HL-60 (cell line): Measurements from ENCODE around the gene SDK1.

ENCODE experiments used
- DNase-seq, 2 experiments: peaks; one replicate each; pipeline ENCODE4 v3.0.0-alpha.2; 2010 to 2020; ENCODE audit warnings: low read depth in 1 of 2, low spot score in 1 of 2
- H3K27ac ChIP-seq: fragments of 250-450 bp; sonication (Bioruptor Pico); replicated peaks from 2 replicates; pipeline ENCODE4 v1.5.1; 2020; ENCODE audit warnings: mild to moderate bottlenecking, moderate library complexity
- H3K27me3 ChIP-seq: fragments of 250-450 bp; sonication (Bioruptor Pico); 2 replicates; pipeline ENCODE4 v1.5.1; 2021; ENCODE audit warnings: mild to moderate bottlenecking, moderate library complexity; ENCODE audit not compliant: insufficient read depth, poor library complexity, severe bottlenecking
- H3K4me3 ChIP-seq: replicated peaks from 2 replicates; pipeline ENCODE4 v1.5.1; 2011; ENCODE audit warnings: mild to moderate bottlenecking, control low read depth, low read length; ENCODE audit not compliant: insufficient read depth
- GABPA ChIP-seq: IDR thresholded peaks from 2 replicates; pipeline ENCODE4 v1.6.1; 2012; ENCODE audit warnings: low read depth
- POLR2AphosphoS5 ChIP-seq: IDR thresholded peaks from 2 replicates; pipeline ENCODE4 v1.6.1; 2012; ENCODE audit warnings: low read depth
- SPI1 ChIP-seq: IDR thresholded peaks from 2 replicates; pipeline ENCODE4 v1.6.1; 2012; ENCODE audit warnings: low read depth, mild to moderate bottlenecking, borderline replicate concordance
- TF ChIP-seq, protein P1 (sequence below): IDR thresholded peaks from 2 replicates; pipeline ENCODE4 v1.6.1; 2012; ENCODE audit warnings: low read depth; ENCODE audit not compliant: insufficient replicate concordance
- TF ChIP-seq, protein P2 (sequence below): IDR thresholded peaks from one replicate; pipeline ENCODE4 v1.5.1; 2011; ENCODE audit warnings: low read length, control low read depth, inconsistent platforms; ENCODE audit not compliant: insufficient read depth

Gene SDK1

GRCh38 chr7:3747467-3747866 is 446.4 kb downstream of the SDK1 start:
- DNase-seq: no peak
- TF ChIP-seq POLR2AphosphoS5 (no peak), SPI1 (no peak), GABPA (no peak)
- TF ChIP-seq, protein P1, sequence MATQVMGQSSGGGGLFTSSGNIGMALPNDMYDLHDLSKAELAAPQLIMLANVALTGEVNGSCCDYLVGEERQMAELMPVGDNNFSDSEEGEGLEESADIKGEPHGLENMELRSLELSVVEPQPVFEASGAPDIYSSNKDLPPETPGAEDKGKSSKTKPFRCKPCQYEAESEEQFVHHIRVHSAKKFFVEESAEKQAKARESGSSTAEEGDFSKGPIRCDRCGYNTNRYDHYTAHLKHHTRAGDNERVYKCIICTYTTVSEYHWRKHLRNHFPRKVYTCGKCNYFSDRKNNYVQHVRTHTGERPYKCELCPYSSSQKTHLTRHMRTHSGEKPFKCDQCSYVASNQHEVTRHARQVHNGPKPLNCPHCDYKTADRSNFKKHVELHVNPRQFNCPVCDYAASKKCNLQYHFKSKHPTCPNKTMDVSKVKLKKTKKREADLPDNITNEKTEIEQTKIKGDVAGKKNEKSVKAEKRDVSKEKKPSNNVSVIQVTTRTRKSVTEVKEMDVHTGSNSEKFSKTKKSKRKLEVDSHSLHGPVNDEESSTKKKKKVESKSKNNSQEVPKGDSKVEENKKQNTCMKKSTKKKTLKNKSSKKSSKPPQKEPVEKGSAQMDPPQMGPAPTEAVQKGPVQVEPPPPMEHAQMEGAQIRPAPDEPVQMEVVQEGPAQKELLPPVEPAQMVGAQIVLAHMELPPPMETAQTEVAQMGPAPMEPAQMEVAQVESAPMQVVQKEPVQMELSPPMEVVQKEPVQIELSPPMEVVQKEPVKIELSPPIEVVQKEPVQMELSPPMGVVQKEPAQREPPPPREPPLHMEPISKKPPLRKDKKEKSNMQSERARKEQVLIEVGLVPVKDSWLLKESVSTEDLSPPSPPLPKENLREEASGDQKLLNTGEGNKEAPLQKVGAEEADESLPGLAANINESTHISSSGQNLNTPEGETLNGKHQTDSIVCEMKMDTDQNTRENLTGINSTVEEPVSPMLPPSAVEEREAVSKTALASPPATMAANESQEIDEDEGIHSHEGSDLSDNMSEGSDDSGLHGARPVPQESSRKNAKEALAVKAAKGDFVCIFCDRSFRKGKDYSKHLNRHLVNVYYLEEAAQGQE: no peak
- TF ChIP-seq, protein P2, sequence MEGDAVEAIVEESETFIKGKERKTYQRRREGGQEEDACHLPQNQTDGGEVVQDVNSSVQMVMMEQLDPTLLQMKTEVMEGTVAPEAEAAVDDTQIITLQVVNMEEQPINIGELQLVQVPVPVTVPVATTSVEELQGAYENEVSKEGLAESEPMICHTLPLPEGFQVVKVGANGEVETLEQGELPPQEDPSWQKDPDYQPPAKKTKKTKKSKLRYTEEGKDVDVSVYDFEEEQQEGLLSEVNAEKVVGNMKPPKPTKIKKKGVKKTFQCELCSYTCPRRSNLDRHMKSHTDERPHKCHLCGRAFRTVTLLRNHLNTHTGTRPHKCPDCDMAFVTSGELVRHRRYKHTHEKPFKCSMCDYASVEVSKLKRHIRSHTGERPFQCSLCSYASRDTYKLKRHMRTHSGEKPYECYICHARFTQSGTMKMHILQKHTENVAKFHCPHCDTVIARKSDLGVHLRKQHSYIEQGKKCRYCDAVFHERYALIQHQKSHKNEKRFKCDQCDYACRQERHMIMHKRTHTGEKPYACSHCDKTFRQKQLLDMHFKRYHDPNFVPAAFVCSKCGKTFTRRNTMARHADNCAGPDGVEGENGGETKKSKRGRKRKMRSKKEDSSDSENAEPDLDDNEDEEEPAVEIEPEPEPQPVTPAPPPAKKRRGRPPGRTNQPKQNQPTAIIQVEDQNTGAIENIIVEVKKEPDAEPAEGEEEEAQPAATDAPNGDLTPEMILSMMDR: no peak
- no peak overlapping the region for H3K4me3 ChIP-seq
- H3K27ac ChIP-seq: no peak overlapping the region
- no peaks in the 10 kb centered on the region for H3K27me3 ChIP-seq

- no peak for DNase-seq
- Histone ChIP-seq H3K27me3 (no peaks in the 10 kb centered on the region), H3K4me3 (no peak overlapping the region), H3K27ac (no peak overlapping the region)
- TF ChIP-seq GABPA (no peak), POLR2AphosphoS5 (no peak), SPI1 (no peak)
- TF ChIP-seq, protein P1: no peak
- TF ChIP-seq, protein P2: no peak
Observed at GRCh38 chr7:3748389-3748788, 447.3 kb downstream of the SDK1 start.

DNA sequence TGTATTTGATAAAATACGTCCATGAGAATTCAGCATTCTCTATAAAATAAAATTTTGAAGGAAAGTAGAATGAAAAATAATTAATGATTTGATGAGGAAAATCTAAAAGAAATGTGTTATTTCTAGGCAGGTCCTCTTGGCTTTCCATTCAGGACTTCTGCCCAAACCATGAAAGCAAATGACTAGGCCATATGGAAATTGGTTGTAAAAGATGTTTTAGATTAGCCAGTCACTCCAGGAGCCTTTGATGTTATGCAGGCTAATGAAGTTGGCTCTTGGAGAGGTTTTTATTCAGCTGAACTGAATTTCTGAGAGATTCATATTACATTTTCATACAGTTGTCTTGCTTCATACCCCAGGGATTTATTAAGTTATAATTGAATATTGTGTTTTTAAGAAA is 452.8 kb downstream of the SDK1 start:
- no peak for DNase-seq
- no peak overlapping the region for H3K27ac ChIP-seq
- H3K4me3 ChIP-seq: no peak overlapping the region
- no peaks in the 10 kb centered on the region for H3K27me3 ChIP-seq
- TF ChIP-seq GABPA (no peak), POLR2AphosphoS5 (no peak), SPI1 (no peak)
- TF ChIP-seq, protein P1: no peak
- TF ChIP-seq, protein P2: no peak
